Activated T-helper 1 cell treated with anti-CD3 and anti-CD28 coated beads, Interleukin-12 subunit alpha, Interleukin-12 subunit beta, Interleukin-2, Interleukin-4 antibody, amounts not matched to agents 30 ng/mL and 10 ng/mL and 1 ng/mL, durations not matched to agents 14 hours and 24 hours and 36 hours (primary cell): ENCODE measurements around the gene MKLN1. TPM values are rescaled to one million over a fixed set of nuclear protein-coding genes. Genes with fewer than 3 reads are reported as not detected.

ENCODE experiments used
- DNase-seq: peaks from one replicate; pipeline ENCODE4 v3.0.0; 2021; ENCODE audit warnings: low spot score
- H3K27ac Mint-ChIP-seq: one replicate; pipeline ENCODE4 v1.8.0; 2021; ENCODE audit warnings: mild to moderate bottlenecking, mixed read lengths
- H3K27me3 Mint-ChIP-seq: one replicate; pipeline ENCODE4 v1.8.0; 2022; ENCODE audit warnings: mild to moderate bottlenecking, moderate library complexity, mixed read lengths; ENCODE audit not compliant: insufficient read depth
- H3K36me3 Mint-ChIP-seq: one replicate; pipeline ENCODE4 v1.8.0; 2021; ENCODE audit warnings: low read depth, mixed read lengths
- H3K4me1 Mint-ChIP-seq: one replicate; pipeline ENCODE4 v1.8.0; 2021; ENCODE audit warnings: low read depth, mixed read lengths
- H3K4me3 Mint-ChIP-seq: one replicate; pipeline ENCODE4 v1.8.0; 2021; ENCODE audit warnings: mild to moderate bottlenecking, moderate library complexity, mixed read lengths
- H3K9me3 Mint-ChIP-seq: one replicate; pipeline ENCODE4 v1.8.0; 2021; ENCODE audit warnings: mixed read lengths
- intact Hi-C: fragments of 100-400 bp; cut with micrococcal nuclease; formaldehyde crosslinking; loops from one replicate; pipeline ENCODE4 v1.15.1; 2024
- total RNA-seq: library from RNA; stranded (reverse); gene quantifications from 2 replicates; pipeline ENCODE4 v1.2.3, GENCODE V29; 2022

The MKLN1 gene
- total RNA-seq, 1 donor from 2014 or later: 34.0 TPM

DNA sequence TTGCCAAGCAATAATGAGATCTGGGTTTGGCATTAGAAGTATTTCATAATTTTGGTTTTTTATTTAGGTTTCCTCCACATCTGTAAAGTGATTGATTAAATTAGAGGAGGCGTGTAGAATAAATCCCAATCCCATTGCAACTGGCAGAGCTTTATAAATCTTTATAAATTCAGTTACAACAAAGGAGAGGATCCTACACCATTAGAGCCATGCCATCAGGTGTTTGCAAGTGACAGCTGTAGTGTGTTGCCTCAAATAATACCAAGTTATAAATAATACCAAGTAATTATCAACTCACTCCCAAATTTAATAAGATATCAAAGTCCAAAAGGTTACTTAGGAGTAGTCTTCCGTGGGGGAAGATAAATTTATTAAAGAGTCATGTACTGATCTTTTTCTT, 166.5 kb downstream of the MKLN1 start:
- Mint-ChIP-seq H3K4me3 (no peak overlapping the region), H3K9me3 (no peaks in the 10 kb centered on the region), H3K4me1 (no peaks in the 10 kb centered on the region), H3K27ac (no peak overlapping the region), H3K36me3 (peaks cover 14% of the 10 kb centered on the region), H3K27me3 (no peaks in the 10 kb centered on the region)
- no peak for DNase-seq
- intact Hi-C loops: no loop called here

DNA sequence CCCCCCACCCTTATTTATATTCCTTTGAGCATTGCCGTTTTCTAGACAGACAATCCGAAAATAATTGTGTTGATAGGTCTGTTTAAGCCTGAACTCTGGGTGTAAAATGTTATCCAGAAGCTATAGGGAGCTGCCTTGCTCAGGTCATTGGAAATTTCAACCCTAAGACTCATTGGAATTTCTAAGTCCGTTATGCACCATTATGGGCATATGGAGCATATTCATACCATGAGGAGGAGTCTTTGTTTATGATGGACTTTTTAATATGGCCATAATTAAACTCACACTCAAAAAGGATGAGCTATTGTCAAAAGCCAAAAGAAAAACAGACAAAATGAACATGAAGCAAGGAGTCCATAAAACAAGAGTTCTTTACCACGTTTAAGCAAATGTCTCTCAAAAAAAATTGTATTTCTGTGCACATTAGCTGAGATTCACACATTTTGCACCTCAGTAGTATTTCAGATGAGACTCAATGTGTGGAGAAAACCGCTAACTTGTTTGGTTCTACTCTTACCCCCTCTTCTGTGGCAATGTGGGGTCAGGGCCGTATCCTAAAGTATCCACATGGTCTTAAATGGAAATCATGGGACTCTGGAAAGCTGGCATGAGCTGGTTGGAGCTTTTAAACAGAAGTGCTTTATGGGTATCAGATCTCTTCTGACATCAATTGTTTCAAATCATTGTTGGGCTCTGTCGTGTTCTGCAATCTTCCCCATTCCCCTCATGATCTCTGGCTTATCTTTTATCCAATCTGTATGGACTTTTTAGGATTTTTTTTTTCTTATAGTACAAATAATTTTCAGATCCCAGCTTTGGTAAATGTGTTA, 168.2 kb downstream of the MKLN1 start:
- no peak overlapping the region for H3K27ac Mint-ChIP-seq
- no peak overlapping the region for H3K4me3 Mint-ChIP-seq
- H3K27me3 Mint-ChIP-seq: no peaks in the 10 kb centered on the region
- intact Hi-C loops: no loop called here
- no peaks in the 10 kb centered on the region for H3K9me3 Mint-ChIP-seq
- DNase-seq: no peak
- H3K36me3 Mint-ChIP-seq: peaks cover 14% of the 10 kb centered on the region
- peaks cover 17% of the 10 kb centered on the region for H3K4me1 Mint-ChIP-seq

- H3K27me3 Mint-ChIP-seq: no peaks in the 10 kb centered on the region
- H3K36me3 Mint-ChIP-seq: peaks cover 12% of the 10 kb centered on the region
- no peak for DNase-seq
- no peaks in the 10 kb centered on the region for H3K9me3 Mint-ChIP-seq
- H3K4me3 Mint-ChIP-seq: no peak overlapping the region
- H3K4me1 Mint-ChIP-seq: peaks cover 32% of the 10 kb centered on the region
- intact Hi-C loops: no loop called here
- no peak overlapping the region for H3K27ac Mint-ChIP-seq
Measured at GRCh38 chr7:131497454-131497853, 169.8 kb downstream of the MKLN1 start.

DNA sequence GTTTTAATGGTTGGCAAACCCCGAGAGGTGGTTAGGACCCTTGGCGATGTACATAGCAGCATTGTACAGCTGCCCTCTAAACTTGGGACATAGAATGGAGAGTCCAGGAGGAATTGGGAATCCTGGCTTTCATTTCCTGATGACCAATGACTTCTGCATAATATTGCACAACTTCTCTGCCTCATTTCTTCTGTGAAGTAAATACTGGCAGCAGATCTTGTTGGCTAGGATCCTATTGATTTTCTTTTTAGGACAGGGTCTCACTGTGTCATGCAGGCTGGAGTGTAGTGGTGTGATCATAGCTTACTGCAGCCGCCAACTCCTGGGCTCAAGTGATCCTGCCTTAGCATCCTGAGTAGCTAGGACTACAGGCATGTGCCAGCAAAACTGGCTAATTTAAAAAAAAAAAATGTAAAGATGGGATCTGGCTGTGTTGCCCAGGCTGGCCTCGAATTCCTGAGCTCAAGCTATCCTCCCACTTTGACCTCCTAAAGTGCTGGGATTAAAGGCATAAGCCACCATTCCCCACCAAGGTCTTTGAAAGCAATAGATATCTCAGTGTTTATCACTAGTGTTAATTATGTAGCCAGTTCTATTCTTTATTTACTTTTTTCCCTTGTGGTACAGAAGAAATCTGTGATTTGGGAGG, 170.7 kb downstream of the MKLN1 start:
- H3K4me3 Mint-ChIP-seq: no peak overlapping the region
- H3K36me3 Mint-ChIP-seq: peaks cover 12% of the 10 kb centered on the region
- H3K9me3 Mint-ChIP-seq: no peaks in the 10 kb centered on the region
- DNase-seq: no peak
- H3K27me3 Mint-ChIP-seq: no peaks in the 10 kb centered on the region
- no peak overlapping the region for H3K27ac Mint-ChIP-seq
- H3K4me1 Mint-ChIP-seq: peaks cover 41% of the 10 kb centered on the region
- intact Hi-C loops: no loop called here

GRCh38 chr7:131499801-131500200, 172.1 kb downstream of the MKLN1 start:
- Mint-ChIP-seq H3K36me3 (peaks cover 12% of the 10 kb centered on the region), H3K9me3 (no peaks in the 10 kb centered on the region)
- intact Hi-C loops: loop anchor here (2.0 to 5.0 kb wide), 4 partner anchors 172 to 391 kb away; partner anchors contain the start of gene MKLN1

GRCh38 chr7:131500357-131500756, 172.7 kb downstream of the MKLN1 start:
- Mint-ChIP-seq H3K4me3 (no peak overlapping the region), H3K36me3 (peaks cover 12% of the 10 kb centered on the region), H3K27me3 (no peaks in the 10 kb centered on the region), H3K27ac (no peak overlapping the region), H3K9me3 (no peaks in the 10 kb centered on the region), H3K4me1 (peaks cover 49% of the 10 kb centered on the region)
- intact Hi-C loops: loop anchor here (2.0 to 5.0 kb wide), 4 partner anchors 173 to 392 kb away; partner anchors contain the start of gene MKLN1
- DNase-seq: no peak

More at GRCh38 chr7:131499801-131500200, 172.1 kb downstream of the MKLN1 start:
- H3K4me3 Mint-ChIP-seq: no peak overlapping the region
- peaks cover 44% of the 10 kb centered on the region for H3K4me1 Mint-ChIP-seq
- H3K27me3 Mint-ChIP-seq: no peaks in the 10 kb centered on the region
- no peak overlapping the region for H3K27ac Mint-ChIP-seq
- no peak for DNase-seq

DNA sequence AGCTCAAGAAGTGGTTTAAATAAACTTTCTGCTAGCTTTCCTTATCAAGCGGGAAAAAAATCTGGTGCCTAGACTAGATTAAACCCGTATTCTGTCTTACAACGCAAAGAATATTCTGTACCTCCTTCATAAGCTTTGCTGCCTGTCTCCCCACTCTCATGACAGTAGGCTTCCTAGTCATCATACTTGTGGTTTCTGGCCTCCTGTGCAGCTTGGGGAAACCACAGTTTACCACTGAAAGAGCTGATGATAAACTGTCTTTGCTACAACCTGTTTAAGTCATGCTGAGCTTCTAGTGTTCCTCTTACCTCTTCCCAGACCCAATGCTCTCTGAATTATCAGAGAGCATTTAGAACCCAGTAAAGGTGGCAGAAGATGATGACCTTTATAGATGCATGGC, 173.7 kb downstream of the MKLN1 start:
- peaks cover 49% of the 10 kb centered on the region for H3K4me1 Mint-ChIP-seq
- peaks cover 12% of the 10 kb centered on the region for H3K36me3 Mint-ChIP-seq
- H3K4me3 Mint-ChIP-seq: no peak overlapping the region
- no peaks in the 10 kb centered on the region for H3K9me3 Mint-ChIP-seq
- peak overlapping the region; percentile 28 for H3K27ac Mint-ChIP-seq
- no peaks in the 10 kb centered on the region for H3K27me3 Mint-ChIP-seq
- DNase-seq: peak; percentile 61
- intact Hi-C loops: loop anchor here (2.0 to 5.0 kb wide), 4 partner anchors 174 to 393 kb away; partner anchors contain the start of gene MKLN1

DNA sequence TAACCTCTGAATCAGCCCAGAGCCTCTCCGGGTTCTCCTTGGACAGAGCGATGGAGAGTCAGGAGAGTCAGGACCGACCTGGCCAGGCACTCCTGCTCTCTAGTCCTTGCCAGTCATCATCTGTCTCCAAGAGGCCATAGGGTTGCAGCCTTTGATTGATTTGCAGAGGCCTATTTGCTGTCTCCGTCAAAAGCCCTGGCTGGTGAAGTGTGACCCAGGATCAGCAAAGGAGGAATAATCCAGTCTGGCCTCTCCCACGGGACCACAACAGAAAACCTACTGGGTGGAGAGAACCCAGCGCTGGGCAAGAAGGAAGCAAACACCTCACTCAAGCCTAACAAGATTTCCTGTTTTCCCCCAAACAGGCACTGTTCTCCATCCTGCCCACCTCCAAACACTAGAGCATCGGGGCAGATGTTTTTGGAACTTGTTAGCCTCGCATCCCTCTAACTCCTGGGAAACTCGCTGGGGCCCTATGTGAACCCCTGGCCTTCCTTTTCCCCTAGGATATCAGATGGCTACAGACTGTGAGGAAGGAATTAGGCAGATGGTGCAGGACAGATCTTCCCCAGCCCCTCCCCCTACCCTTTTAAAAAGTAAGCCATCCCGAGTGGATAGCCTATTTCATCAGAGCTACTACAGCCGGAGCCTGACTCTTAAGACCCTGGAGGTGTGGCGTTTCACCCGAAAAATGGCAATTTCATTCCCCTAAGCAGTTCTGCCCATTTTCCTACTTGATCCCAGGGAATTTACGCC, 174.4 kb downstream of the MKLN1 start:
- H3K27ac Mint-ChIP-seq: no peak overlapping the region
- H3K27me3 Mint-ChIP-seq: no peaks in the 10 kb centered on the region
- H3K36me3 Mint-ChIP-seq: peaks cover 9% of the 10 kb centered on the region
- intact Hi-C loops: loop anchor here (2.0 to 5.0 kb wide), 4 partner anchors 175 to 393 kb away; partner anchors contain the start of gene MKLN1
- DNase-seq: no peak
- H3K4me1 Mint-ChIP-seq: peaks cover 49% of the 10 kb centered on the region
- no peaks in the 10 kb centered on the region for H3K9me3 Mint-ChIP-seq
- H3K4me3 Mint-ChIP-seq: no peak overlapping the region

GRCh38 chr7:131502810-131503508, 175.3 kb downstream of the MKLN1 start:
- Mint-ChIP-seq H3K9me3 (no peaks in the 10 kb centered on the region), H3K4me1 (peaks cover 54% of the 10 kb centered on the region), H3K36me3 (peaks cover 3% of the 10 kb centered on the region), H3K27me3 (peaks cover under 1% of the 10 kb centered on the region), H3K27ac (no peak overlapping the region), H3K4me3 (no peak overlapping the region)
- intact Hi-C loops: loop anchor here (5.0 kb wide), 3 partner anchors 176 to 316 kb away; partner anchors contain the start of gene MKLN1
- no peak for DNase-seq

GRCh38 chr7:131503639-131504038, 176.0 kb downstream of the MKLN1 start:
- intact Hi-C loops: loop anchor here (5.0 kb wide), 3 partner anchors 176 to 316 kb away; partner anchors contain the start of gene MKLN1
- Mint-ChIP-seq H3K36me3 (peaks cover 2% of the 10 kb centered on the region), H3K9me3 (no peaks in the 10 kb centered on the region), H3K4me1 (peaks cover 61% of the 10 kb centered on the region), H3K27me3 (peaks cover 3% of the 10 kb centered on the region), H3K4me3 (no peak overlapping the region), H3K27ac (no peak overlapping the region)
- no peak for DNase-seq

- intact Hi-C loops: loop anchor here (5.0 kb wide), 3 partner anchors 177 to 317 kb away; partner anchors contain the start of gene MKLN1
- peaks cover 64% of the 10 kb centered on the region for H3K4me1 Mint-ChIP-seq
Measured at GRCh38 chr7:131504157-131504899, 176.7 kb downstream of the MKLN1 start.

More at GRCh38 chr7:131504157-131504899, 176.7 kb downstream of the MKLN1 start:
- Mint-ChIP-seq H3K27ac (peak overlapping the region; percentile 30), H3K9me3 (no peaks in the 10 kb centered on the region), H3K27me3 (peaks cover 6% of the 10 kb centered on the region), H3K36me3 (peaks cover 2% of the 10 kb centered on the region), H3K4me3 (no peak overlapping the region)
- no peak for DNase-seq
